ENCODE data around the gene BCOR.

Gene BCOR

GRCh38 chrX:40063555-40063954 lies 34.2 kb downstream of the BCOR start:
- no peak for DNase-seq (ENCODE audit: low spot score)

- no peak for DNase-seq (ENCODE audit: low spot score)
These were observed 35.1 kb downstream of the BCOR start for GRCh38 chrX:40062525-40063155.

GRCh38 chrX:40061871-40062524 lies 35.8 kb downstream of the BCOR start:
- no peak for DNase-seq (ENCODE audit: low spot score)

GRCh38 chrX:40061005-40061404 lies 36.8 kb downstream of the BCOR start:
- no peak for DNase-seq (ENCODE audit: low spot score)

GRCh38 chrX:40060356-40060845 lies 37.4 kb downstream of the BCOR start:
- no peak for DNase-seq (ENCODE audit: low spot score)

- DNase-seq (ENCODE audit: low spot score) = no peak
These were observed 39.0 kb downstream of the BCOR start for GRCh38 chrX:40058719-40059118.

- no peak for DNase-seq (ENCODE audit: low spot score)
These were observed 40.4 kb downstream of the BCOR start for GRCh38 chrX:40057405-40057804.

- DNase-seq (ENCODE audit: low spot score) = no peak
These were observed 41.3 kb downstream of the BCOR start for GRCh38 chrX:40056420-40056819.

GRCh38 chrX:40055495-40055894 lies 42.3 kb downstream of the BCOR start:
- DNase-seq (ENCODE audit: low spot score) = no peak

GRCh38 chrX:40054793-40055192 lies 43.0 kb downstream of the BCOR start:
- no peak for DNase-seq (ENCODE audit: low spot score)

GRCh38 chrX:40050532-40050931 lies 47.2 kb downstream of the BCOR start:
- no peak for DNase-seq (ENCODE audit: low spot score)

GRCh38 chrX:40049084-40049641 lies 48.6 kb downstream of the BCOR start:
- no peak for DNase-seq (ENCODE audit: low spot score)

- no peak for DNase-seq (ENCODE audit: low spot score)
These were observed 50.3 kb downstream of the BCOR start for GRCh38 chrX:40047485-40047884.

GRCh38 chrX:40043895-40044294 lies 53.9 kb downstream of the BCOR start:
- no peak for DNase-seq (ENCODE audit: low spot score)

- DNase-seq (ENCODE audit: low spot score) = no peak
These were observed 55.8 kb downstream of the BCOR start for GRCh38 chrX:40041915-40042314.

- no peak for DNase-seq (ENCODE audit: low spot score)
These were observed 56.9 kb downstream of the BCOR start for GRCh38 chrX:40040686-40041461.

- DNase-seq (ENCODE audit: low spot score) = no peak
These were observed 57.9 kb downstream of the BCOR start for GRCh38 chrX:40039887-40040286.

GRCh38 chrX:40037367-40037766 lies 60.4 kb downstream of the BCOR start:
- DNase-seq (ENCODE audit: low spot score) = no peak

- no peak for DNase-seq (ENCODE audit: low spot score)
These were observed 62.0 kb downstream of the BCOR start for GRCh38 chrX:40035726-40036125.

- no peak for DNase-seq (ENCODE audit: low spot score)
These were observed 65.8 kb downstream of the BCOR start for GRCh38 chrX:40031911-40032310.

GRCh38 chrX:40030205-40030604 lies 67.6 kb downstream of the BCOR start:
- DNase-seq (ENCODE audit: low spot score) = no peak

- DNase-seq (ENCODE audit: low spot score) = no peak
These were observed 75.3 kb downstream of the BCOR start for GRCh38 chrX:40022421-40022820.

- no peak for DNase-seq (ENCODE audit: low spot score)
These were observed 76.1 kb downstream of the BCOR start for GRCh38 chrX:40021647-40022046.
